SK-N-SH treated with all-trans-retinoic acid at 6 μM for 48 hours (cell line): ENCODE measurements around the gene UBFD1.
"Not testable (repeated sequence)": the region's sequence is repeated elsewhere in the genome, so short reads cannot be mapped to it uniquely, and the experiment has no call there.

ENCODE experiments used
- ATAC-seq: fragments of 200-7000 bp; cut with Tn5 transposase; 3 replicates; pipeline ENCODE4 v1.9.1; 2020; ENCODE audit warnings: mild to moderate bottlenecking, moderate library complexity
- ARNTL ChIP-seq: fragments of 450-650 bp; formaldehyde crosslinking; IDR thresholded peaks from 2 replicates; pipeline ENCODE4 v1.5.0; 2020; ENCODE audit warnings: low read depth, mild to moderate bottlenecking, moderate library complexity, borderline replicate concordance
- CSDC2 ChIP-seq: fragments of 250-450 bp; sonication (Bioruptor Pico); IDR thresholded peaks from 2 replicates; pipeline ENCODE4 v1.5.0; 2020; ENCODE audit warnings: mild to moderate bottlenecking, moderate library complexity
- GLIS3 ChIP-seq: fragments of 250-450 bp; sonication (Bioruptor Pico); IDR thresholded peaks from 2 replicates; pipeline ENCODE4 v1.5.0; 2020; ENCODE audit warnings: mild to moderate bottlenecking, moderate library complexity
- ISL1 ChIP-seq: fragments of 250-450 bp; sonication (Bioruptor Pico); IDR thresholded peaks from 2 replicates; pipeline ENCODE4 v2.1.2; 2022; ENCODE audit warnings: mild to moderate bottlenecking, moderate library complexity
- OSR1 ChIP-seq: fragments of 250-450 bp; sonication (Bioruptor Pico); IDR thresholded peaks from 2 replicates; pipeline ENCODE4 v1.8.0; 2022; ENCODE audit warnings: moderate library complexity, mild to moderate bottlenecking, inconsistent platforms
- PPARA ChIP-seq: fragments of 250-450 bp; sonication (Bioruptor Pico); IDR thresholded peaks from 2 replicates; pipeline ENCODE4 v1.5.0; 2020; ENCODE audit warnings: mild to moderate bottlenecking, borderline replicate concordance
- RARB ChIP-seq: fragments of 250-450 bp; sonication (Bioruptor Pico); IDR thresholded peaks from 2 replicates; pipeline ENCODE4 v1.8.0; 2021; ENCODE audit warnings: mild to moderate bottlenecking, moderate library complexity
- SNAI2 ChIP-seq: fragments of 250-450 bp; sonication (Bioruptor Pico); IDR thresholded peaks from 2 replicates; pipeline ENCODE4 v1.5.0; 2020; ENCODE audit warnings: mild to moderate bottlenecking, moderate library complexity
- TOX ChIP-seq: fragments of 250-450 bp; sonication (Bioruptor Pico); IDR thresholded peaks from 2 replicates; pipeline ENCODE4 v1.8.0; 2021; ENCODE audit warnings: mild to moderate bottlenecking, moderate library complexity, borderline replicate concordance
- ZFP3 ChIP-seq: fragments of 250-450 bp; sonication (Bioruptor Pico); IDR thresholded peaks from 2 replicates; pipeline ENCODE4 v1.5.0; 2020; ENCODE audit warnings: mild to moderate bottlenecking, moderate library complexity
- ZFP30 ChIP-seq: fragments of 450-650 bp; formaldehyde crosslinking; IDR thresholded peaks from 2 replicates; pipeline ENCODE4 v1.5.0; 2022; ENCODE audit warnings: mild to moderate bottlenecking, moderate library complexity
- ZNF565 ChIP-seq: fragments of 450-650 bp; formaldehyde crosslinking; conservative IDR thresholded peaks from 2 replicates; pipeline ENCODE4 v1.5.0; 2020; ENCODE audit warnings: low read depth, mild to moderate bottlenecking, moderate library complexity
- ZNF70 ChIP-seq: fragments of 450-650 bp; formaldehyde crosslinking; IDR thresholded peaks from 2 replicates; pipeline ENCODE4 v1.5.0; 2020; ENCODE audit warnings: mild to moderate bottlenecking, moderate library complexity
- TF ChIP-seq, protein P1 (sequence below): fragments of 250-450 bp; sonication (Bioruptor Pico); IDR thresholded peaks from 2 replicates; pipeline ENCODE4 v1.5.0; 2020; ENCODE audit warnings: mild to moderate bottlenecking, moderate library complexity
- TF ChIP-seq, protein P2 (sequence below): fragments of 250-450 bp; sonication (Bioruptor Pico); IDR thresholded peaks from 2 replicates; pipeline ENCODE4 v1.5.1; 2021; ENCODE audit warnings: mild to moderate bottlenecking, moderate library complexity
- TF ChIP-seq, protein P3 (sequence below): fragments of 250-450 bp; sonication (Bioruptor Pico); IDR thresholded peaks from 2 replicates; pipeline ENCODE4 v1.5.1; 2020; ENCODE audit warnings: low read depth, mild to moderate bottlenecking, moderate library complexity

The UBFD1 gene

DNA sequence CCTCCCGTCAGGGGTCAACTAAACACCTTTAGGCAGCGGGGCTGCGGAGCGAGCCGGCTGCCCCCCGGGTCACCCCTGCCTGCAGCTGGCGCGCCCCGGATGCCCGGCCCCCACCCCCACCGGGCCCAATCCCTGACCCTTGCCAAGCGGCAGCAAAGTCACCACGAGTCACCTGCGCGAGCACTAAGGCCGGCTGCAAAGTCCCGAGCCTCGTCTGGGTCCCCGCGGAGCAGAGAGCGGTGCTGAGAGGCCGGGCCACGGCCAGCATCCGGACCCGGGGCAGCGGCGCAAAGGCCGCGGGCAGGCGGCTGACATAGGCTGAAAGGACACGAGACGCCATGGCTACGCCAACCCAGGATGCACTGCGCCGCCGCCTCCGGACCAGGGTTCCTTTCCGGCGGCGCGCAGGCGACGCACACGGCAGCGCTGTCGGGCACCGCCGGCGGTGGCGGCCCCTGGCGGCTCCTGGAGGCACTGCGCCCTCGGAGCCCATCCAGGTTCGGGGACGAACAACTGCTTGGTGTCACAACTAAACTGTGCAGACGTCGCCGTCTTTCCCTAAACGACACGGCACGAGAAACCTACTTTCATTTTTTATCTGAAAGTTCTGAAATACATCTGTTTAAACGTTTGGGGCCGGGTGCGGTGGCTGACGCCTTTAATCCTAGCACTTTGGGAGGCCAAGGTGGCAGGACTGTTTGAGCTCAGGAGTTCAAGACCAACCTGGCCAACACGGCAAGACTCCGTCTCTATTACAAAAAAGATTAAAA, 38.6 kb downstream of the UBFD1 start, which contains the start of gene NDUFAB1:
NDUFAB1 (minus strand) TSS at position 366 of the 770 bp plus-strand sequence; CDS start at position 340, 26 bp downstream.
- peak; percentile 100 for ATAC-seq
- TF ChIP-seq ZFP3 (CRISPR knock-in tag) (0 out of 2 replicates have a peak, but pooled peaks have one; percentile 62), RARB (no peak), CSDC2 (CRISPR knock-in tag) (peak; percentile 60; the same call in 1 of the 2 replicates)
- TF ChIP-seq, protein P1, sequence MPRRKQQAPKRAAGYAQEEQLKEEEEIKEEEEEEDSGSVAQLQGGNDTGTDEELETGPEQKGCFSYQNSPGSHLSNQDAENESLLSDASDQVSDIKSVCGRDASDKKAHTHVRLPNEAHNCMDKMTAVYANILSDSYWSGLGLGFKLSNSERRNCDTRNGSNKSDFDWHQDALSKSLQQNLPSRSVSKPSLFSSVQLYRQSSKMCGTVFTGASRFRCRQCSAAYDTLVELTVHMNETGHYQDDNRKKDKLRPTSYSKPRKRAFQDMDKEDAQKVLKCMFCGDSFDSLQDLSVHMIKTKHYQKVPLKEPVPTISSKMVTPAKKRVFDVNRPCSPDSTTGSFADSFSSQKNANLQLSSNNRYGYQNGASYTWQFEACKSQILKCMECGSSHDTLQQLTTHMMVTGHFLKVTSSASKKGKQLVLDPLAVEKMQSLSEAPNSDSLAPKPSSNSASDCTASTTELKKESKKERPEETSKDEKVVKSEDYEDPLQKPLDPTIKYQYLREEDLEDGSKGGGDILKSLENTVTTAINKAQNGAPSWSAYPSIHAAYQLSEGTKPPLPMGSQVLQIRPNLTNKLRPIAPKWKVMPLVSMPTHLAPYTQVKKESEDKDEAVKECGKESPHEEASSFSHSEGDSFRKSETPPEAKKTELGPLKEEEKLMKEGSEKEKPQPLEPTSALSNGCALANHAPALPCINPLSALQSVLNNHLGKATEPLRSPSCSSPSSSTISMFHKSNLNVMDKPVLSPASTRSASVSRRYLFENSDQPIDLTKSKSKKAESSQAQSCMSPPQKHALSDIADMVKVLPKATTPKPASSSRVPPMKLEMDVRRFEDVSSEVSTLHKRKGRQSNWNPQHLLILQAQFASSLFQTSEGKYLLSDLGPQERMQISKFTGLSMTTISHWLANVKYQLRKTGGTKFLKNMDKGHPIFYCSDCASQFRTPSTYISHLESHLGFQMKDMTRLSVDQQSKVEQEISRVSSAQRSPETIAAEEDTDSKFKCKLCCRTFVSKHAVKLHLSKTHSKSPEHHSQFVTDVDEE (CRISPR knock-in tag): peak; percentile 57; the same call in 1 of the 2 replicates

DNA sequence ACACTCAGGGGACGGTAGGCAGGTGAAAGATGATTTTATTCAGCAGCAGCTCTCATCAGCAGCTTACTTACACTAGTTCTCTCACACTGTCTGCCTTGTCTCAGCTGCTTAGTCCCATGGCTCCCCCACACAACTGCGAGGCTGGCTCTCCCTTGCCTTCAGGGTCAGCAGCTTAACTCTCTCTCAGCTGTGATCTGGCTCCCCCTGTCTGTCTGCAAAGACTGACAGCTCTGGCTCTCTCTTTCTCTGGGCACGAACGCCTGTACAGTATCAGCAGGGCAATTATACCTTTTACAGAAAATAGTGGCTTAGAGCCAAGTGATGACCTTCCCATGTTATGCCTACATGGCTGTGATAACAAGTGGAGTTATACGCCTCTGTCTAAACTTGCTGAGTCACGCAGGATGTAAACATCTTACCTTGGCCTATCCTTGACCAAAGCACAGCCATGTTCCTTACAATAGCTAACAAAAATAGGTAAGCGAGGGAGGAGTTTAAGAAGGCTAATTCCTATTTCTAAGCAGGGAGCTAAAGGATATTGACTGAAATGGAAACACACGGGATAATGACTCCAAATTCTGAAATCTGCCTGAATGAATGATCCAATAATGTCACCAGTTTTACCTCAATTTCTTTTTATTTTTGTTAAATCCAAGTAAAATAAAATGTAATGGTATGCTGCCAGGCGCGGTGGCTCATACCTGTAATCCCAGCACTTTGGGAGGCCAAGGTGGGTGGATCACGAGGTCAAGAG, 39.7 kb downstream of the UBFD1 start:
- ATAC-seq: peak; percentile 18; the same call in 1 of the 3 replicates
- TF ChIP-seq, protein P2, sequence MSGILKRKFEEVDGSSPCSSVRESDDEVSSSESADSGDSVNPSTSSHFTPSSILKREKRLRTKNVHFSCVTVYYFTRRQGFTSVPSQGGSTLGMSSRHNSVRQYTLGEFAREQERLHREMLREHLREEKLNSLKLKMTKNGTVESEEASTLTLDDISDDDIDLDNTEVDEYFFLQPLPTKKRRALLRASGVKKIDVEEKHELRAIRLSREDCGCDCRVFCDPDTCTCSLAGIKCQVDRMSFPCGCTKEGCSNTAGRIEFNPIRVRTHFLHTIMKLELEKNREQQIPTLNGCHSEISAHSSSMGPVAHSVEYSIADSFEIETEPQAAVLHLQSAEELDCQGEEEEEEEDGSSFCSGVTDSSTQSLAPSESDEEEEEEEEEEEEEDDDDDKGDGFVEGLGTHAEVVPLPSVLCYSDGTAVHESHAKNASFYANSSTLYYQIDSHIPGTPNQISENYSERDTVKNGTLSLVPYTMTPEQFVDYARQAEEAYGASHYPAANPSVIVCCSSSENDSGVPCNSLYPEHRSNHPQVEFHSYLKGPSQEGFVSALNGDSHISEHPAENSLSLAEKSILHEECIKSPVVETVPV (CRISPR knock-in tag): no peak
- TF ChIP-seq ZNF565 (CRISPR knock-in tag): no peak
- TF ChIP-seq, all 23 proteins: peak for 0

DNA sequence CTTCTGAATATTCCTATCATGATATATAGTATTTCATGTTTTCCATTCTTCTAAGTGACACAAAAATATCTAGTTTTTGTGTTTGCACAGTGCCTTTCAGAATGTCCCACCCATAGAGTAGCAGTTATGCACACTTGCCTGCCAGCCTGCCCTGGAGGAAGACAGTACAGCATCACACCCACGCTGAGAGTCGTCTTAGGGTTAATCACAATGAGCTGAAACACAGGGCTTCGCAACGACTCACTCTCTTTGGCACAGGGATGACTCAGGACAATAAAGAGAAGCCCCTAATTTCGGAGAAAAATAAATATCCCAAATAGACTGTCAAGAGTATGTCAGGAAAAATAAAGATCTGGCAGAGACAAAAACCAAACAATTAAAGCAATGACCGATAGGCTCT, 50.2 kb downstream of the UBFD1 start:
- ATAC-seq: no peak
- TF ChIP-seq RARB (no peak), CSDC2 (CRISPR knock-in tag) (no peak), ARNTL (CRISPR knock-in tag) (no peak), ZNF70 (no peak), ZNF565 (CRISPR knock-in tag) (no peak), GLIS3 (no peak)
- TF ChIP-seq, protein P3, sequence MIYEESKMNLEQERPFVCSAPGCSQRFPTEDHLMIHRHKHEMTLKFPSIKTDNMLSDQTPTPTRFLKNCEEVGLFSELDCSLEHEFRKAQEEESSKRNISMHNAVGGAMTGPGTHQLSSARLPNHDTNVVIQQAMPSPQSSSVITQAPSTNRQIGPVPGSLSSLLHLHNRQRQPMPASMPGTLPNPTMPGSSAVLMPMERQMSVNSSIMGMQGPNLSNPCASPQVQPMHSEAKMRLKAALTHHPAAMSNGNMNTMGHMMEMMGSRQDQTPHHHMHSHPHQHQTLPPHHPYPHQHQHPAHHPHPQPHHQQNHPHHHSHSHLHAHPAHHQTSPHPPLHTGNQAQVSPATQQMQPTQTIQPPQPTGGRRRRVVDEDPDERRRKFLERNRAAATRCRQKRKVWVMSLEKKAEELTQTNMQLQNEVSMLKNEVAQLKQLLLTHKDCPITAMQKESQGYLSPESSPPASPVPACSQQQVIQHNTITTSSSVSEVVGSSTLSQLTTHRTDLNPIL (CRISPR knock-in tag): no peak

DNA sequence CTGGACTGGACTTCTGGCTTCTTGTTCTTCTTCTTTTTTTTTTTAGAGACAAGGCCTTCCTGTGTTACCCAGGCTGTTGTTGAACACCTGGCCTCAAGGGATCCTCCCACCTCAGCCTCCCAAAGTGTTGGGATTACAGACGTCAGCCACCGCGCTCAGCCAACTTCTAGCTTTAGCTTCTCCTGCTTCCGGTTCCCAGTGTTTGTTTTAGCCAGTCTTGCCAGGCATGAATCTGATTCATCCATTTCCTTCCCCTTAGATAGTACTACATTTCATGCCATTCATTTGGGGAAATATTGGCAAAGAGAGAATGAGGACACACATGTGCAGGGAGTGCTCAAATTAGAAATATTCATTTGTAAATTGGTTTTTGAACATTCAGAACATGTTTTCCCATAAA, 50.7 kb downstream of the UBFD1 start:
- TF ChIP-seq, protein P3 (CRISPR knock-in tag): no peak
- no peak for TF ChIP-seq ZNF70
- TF ChIP-seq, protein P2 (CRISPR knock-in tag): no peak
- ATAC-seq: peak; percentile 48; the same call in 2 of the 3 replicates

DNA sequence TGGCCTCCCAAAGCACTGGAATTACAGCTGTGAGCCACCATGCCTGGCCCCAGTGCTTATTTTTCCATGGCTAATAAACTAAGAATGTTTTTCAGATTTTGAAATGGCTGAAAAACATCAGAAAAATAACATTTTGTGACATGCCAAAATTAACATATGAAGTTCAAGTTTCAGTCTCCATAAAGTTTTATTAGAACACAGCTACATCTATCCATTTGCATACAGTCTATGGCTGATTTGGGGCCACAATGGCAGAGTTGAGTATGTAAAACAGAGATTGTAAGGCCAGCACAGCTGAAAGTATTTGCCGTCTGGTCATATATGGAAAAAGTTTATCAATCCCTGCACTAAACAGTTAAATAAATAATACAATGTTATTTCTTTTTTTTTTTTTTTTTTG, 52.4 kb downstream of the UBFD1 start:
- TF ChIP-seq ISL1 (CRISPR knock-in tag) (no peak), ZFP30 (no peak), ARNTL (CRISPR knock-in tag) (no peak), PPARA (no peak), OSR1 (CRISPR knock-in tag) (no peak), RARB (no peak), SNAI2 (CRISPR knock-in tag) (no peak), TOX (no peak)
- TF ChIP-seq, protein P3 (CRISPR knock-in tag): no peak
- TF ChIP-seq, protein P2 (CRISPR knock-in tag): no peak
- TF ChIP-seq, all 23 proteins: peak for 0

DNA sequence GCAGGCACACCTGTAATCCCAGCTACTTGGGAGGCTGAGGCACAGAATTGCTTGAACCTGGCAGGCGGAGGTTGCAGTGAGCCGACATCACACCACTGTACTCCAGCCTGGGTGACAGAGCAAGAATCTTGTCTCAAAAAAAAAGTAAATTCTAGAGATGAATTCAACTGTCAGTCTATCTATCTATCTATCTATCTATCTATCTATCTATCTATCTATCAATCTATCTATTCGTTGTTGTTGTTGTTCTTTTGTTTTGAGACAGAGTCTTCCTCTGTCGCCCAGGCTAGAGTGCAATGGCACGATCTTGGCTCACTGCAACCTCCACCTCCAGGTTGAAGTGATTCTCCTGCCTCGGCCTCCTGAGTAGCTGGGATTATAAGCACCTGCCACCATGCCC, 53.4 kb downstream of the UBFD1 start:
- not testable (repeated sequence) for ATAC-seq

More for the DNA sequence above, 52.4 kb downstream of the UBFD1 start:
- no peak for ATAC-seq
